SK-N-SH treated with all-trans-retinoic acid at 6 μM for 48 hours (cell line): ENCODE data around the gene AAGAB.

ENCODE experiments used
- ATAC-seq: fragments of 200-7000 bp; cut with Tn5 transposase; 3 replicates; pipeline ENCODE4 v1.9.1; 2020; ENCODE audit warnings: mild to moderate bottlenecking, moderate library complexity
- BACH2 ChIP-seq: fragments of 250-450 bp; sonication (Bioruptor Pico); IDR thresholded peaks from 2 replicates; pipeline ENCODE4 v1.9.0; 2021; ENCODE audit warnings: mild to moderate bottlenecking, borderline replicate concordance
- CREB5 ChIP-seq: fragments of 250-450 bp; sonication (Bioruptor Pico); IDR thresholded peaks from 2 replicates; pipeline ENCODE4 v1.5.1; 2020; ENCODE audit warnings: low read depth, mild to moderate bottlenecking, moderate library complexity
- CSDC2 ChIP-seq: fragments of 250-450 bp; sonication (Bioruptor Pico); IDR thresholded peaks from 2 replicates; pipeline ENCODE4 v1.5.0; 2020; ENCODE audit warnings: mild to moderate bottlenecking, moderate library complexity
- CSRNP3 ChIP-seq: fragments of 250-450 bp; sonication (Bioruptor Pico); IDR thresholded peaks from 2 replicates; pipeline ENCODE4 v1.5.1; 2021; ENCODE audit warnings: mild to moderate bottlenecking, moderate library complexity
- GLIS3 ChIP-seq: fragments of 250-450 bp; sonication (Bioruptor Pico); IDR thresholded peaks from 2 replicates; pipeline ENCODE4 v1.5.0; 2020; ENCODE audit warnings: mild to moderate bottlenecking, moderate library complexity
- ISL1 ChIP-seq: fragments of 250-450 bp; sonication (Bioruptor Pico); IDR thresholded peaks from 2 replicates; pipeline ENCODE4 v2.1.2; 2022; ENCODE audit warnings: mild to moderate bottlenecking, moderate library complexity
- OSR1 ChIP-seq: fragments of 250-450 bp; sonication (Bioruptor Pico); IDR thresholded peaks from 2 replicates; pipeline ENCODE4 v1.8.0; 2022; ENCODE audit warnings: moderate library complexity, mild to moderate bottlenecking, inconsistent platforms
- POU6F1 ChIP-seq: fragments of 250-450 bp; sonication (Bioruptor Pico); IDR thresholded peaks from 2 replicates; pipeline ENCODE4 v1.8.0; 2021; ENCODE audit warnings: low read depth, mild to moderate bottlenecking, moderate library complexity, borderline replicate concordance
- PPARA ChIP-seq: fragments of 250-450 bp; sonication (Bioruptor Pico); IDR thresholded peaks from 2 replicates; pipeline ENCODE4 v1.5.0; 2020; ENCODE audit warnings: mild to moderate bottlenecking, borderline replicate concordance
- RARB ChIP-seq: fragments of 250-450 bp; sonication (Bioruptor Pico); IDR thresholded peaks from 2 replicates; pipeline ENCODE4 v1.8.0; 2021; ENCODE audit warnings: mild to moderate bottlenecking, moderate library complexity
- SNAI2 ChIP-seq: fragments of 250-450 bp; sonication (Bioruptor Pico); IDR thresholded peaks from 2 replicates; pipeline ENCODE4 v1.5.0; 2020; ENCODE audit warnings: mild to moderate bottlenecking, moderate library complexity
- TCF4 ChIP-seq: fragments of 250-450 bp; sonication (Bioruptor Pico); IDR thresholded peaks from 2 replicates; pipeline ENCODE4 v1.8.0; 2021; ENCODE audit warnings: mild to moderate bottlenecking, moderate library complexity, borderline replicate concordance
- TOX ChIP-seq: fragments of 250-450 bp; sonication (Bioruptor Pico); IDR thresholded peaks from 2 replicates; pipeline ENCODE4 v1.8.0; 2021; ENCODE audit warnings: mild to moderate bottlenecking, moderate library complexity, borderline replicate concordance
- TSHZ2 ChIP-seq: fragments of 250-450 bp; sonication (Bioruptor Pico); IDR thresholded peaks from 2 replicates; pipeline ENCODE4 v1.5.0; 2020; ENCODE audit warnings: mild to moderate bottlenecking, moderate library complexity
- ZC3H10 ChIP-seq: fragments of 250-450 bp; sonication (Bioruptor Pico); IDR thresholded peaks from 2 replicates; pipeline ENCODE4 v1.5.1; 2021; ENCODE audit warnings: mild to moderate bottlenecking, moderate library complexity
- ZFP3 ChIP-seq: fragments of 250-450 bp; sonication (Bioruptor Pico); IDR thresholded peaks from 2 replicates; pipeline ENCODE4 v1.5.0; 2020; ENCODE audit warnings: mild to moderate bottlenecking, moderate library complexity
- ZFP30 ChIP-seq: fragments of 450-650 bp; formaldehyde crosslinking; IDR thresholded peaks from 2 replicates; pipeline ENCODE4 v1.5.0; 2022; ENCODE audit warnings: mild to moderate bottlenecking, moderate library complexity
- ZNF565 ChIP-seq: fragments of 450-650 bp; formaldehyde crosslinking; conservative IDR thresholded peaks from 2 replicates; pipeline ENCODE4 v1.5.0; 2020; ENCODE audit warnings: low read depth, mild to moderate bottlenecking, moderate library complexity
- ZNF70 ChIP-seq: fragments of 450-650 bp; formaldehyde crosslinking; IDR thresholded peaks from 2 replicates; pipeline ENCODE4 v1.5.0; 2020; ENCODE audit warnings: mild to moderate bottlenecking, moderate library complexity
- ZNF8 ChIP-seq: fragments of 450-650 bp; formaldehyde crosslinking; IDR thresholded peaks from 2 replicates; pipeline ENCODE4 v1.5.0; 2020; ENCODE audit warnings: mild to moderate bottlenecking, moderate library complexity

Gene AAGAB

GRCh38 chr15:67225336-67225735, 29.1 kb downstream of the AAGAB start:
- no peak for TF ChIP-seq GLIS3 (CRISPR knock-in tag)
- no peak for TF ChIP-seq PPARA (CRISPR knock-in tag)
- TF ChIP-seq SNAI2 (CRISPR knock-in tag), result no peak
- no peak for TF ChIP-seq TOX (CRISPR knock-in tag)
- TF ChIP-seq POU6F1 (CRISPR knock-in tag), result no peak
- no peak for TF ChIP-seq BACH2
- TF ChIP-seq CREB5 (CRISPR knock-in tag), result no peak
- no peak for TF ChIP-seq CSRNP3 (CRISPR knock-in tag)
- no peak for TF ChIP-seq RARB (CRISPR knock-in tag)
- TF ChIP-seq ZNF70 (CRISPR knock-in tag), result no peak
- TF ChIP-seq TCF4 (CRISPR knock-in tag), result no peak
- TF ChIP-seq ZNF565, result no peak
- TF ChIP-seq, all 23 proteins: peak for 0
- ATAC-seq, result no peak

GRCh38 chr15:67224889-67225288, 29.6 kb downstream of the AAGAB start:
- no peak for ATAC-seq
- TF ChIP-seq ZC3H10 (CRISPR knock-in tag), result no peak
- no peak for TF ChIP-seq OSR1
- TF ChIP-seq TCF4 (CRISPR knock-in tag), result no peak
- no peak for TF ChIP-seq ZNF8 (CRISPR knock-in tag)
- TF ChIP-seq ISL1, result no peak

GRCh38 chr15:67219288-67219687, 35.2 kb downstream of the AAGAB start:
- ATAC-seq, result no peak

GRCh38 chr15:67218428-67218827, 36.0 kb downstream of the AAGAB start:
- ATAC-seq, result no peak
- TF ChIP-seq TSHZ2, result no peak

More at GRCh38 chr15:67219288-67219687, 35.2 kb downstream of the AAGAB start:
- no peak for TF ChIP-seq ZC3H10 (CRISPR knock-in tag)
- no peak for TF ChIP-seq ZFP3 (CRISPR knock-in tag)
- no peak for TF ChIP-seq ZFP30

- no peak for ATAC-seq
- TF ChIP-seq TOX (CRISPR knock-in tag) (no peak), PPARA (CRISPR knock-in tag) (no peak), CREB5 (CRISPR knock-in tag) (no peak), ZFP30 (no peak), TSHZ2 (no peak), BACH2 (no peak), CSDC2 (CRISPR knock-in tag) (no peak), ISL1 (no peak), TCF4 (CRISPR knock-in tag) (no peak), ZNF70 (CRISPR knock-in tag) (no peak)
Measured at GRCh38 chr15:67216859-67217258, 37.6 kb downstream of the AAGAB start.
